HG03521 (cell line): ENCODE data around the gene EGF.
"Not testable (repeated sequence)": the region's sequence is repeated elsewhere in the genome, so short reads cannot be mapped to it uniquely, and the experiment has no call there.

ENCODE experiments used
- ATAC-seq: cut with Tn5 transposase; IDR thresholded peaks from one replicate; pipeline ENCODE4 v1.9.1; 2021; ENCODE audit warnings: mild to moderate bottlenecking, moderate library complexity; ENCODE audit not compliant: unreplicated experiment

The EGF gene

GRCh38 chr4:109912706-109913595, at the start of gene EGF:
Gene EGF (plus strand): TSS chr4:109912883. CDS start chr4:109913336, 453 bp downstream.
- no peak for ATAC-seq

- ATAC-seq: no peak
These were observed 48.5 kb upstream of the EGF start for GRCh38 chr4:109864134-109864533.

- ATAC-seq: no peak
These were observed 42.6 kb upstream of the EGF start for GRCh38 chr4:109870061-109870460.

- no peak for ATAC-seq
These were observed 40.6 kb upstream of the EGF start for GRCh38 chr4:109872065-109872464.

- ATAC-seq: no peak
These were observed 39.6 kb upstream of the EGF start for GRCh38 chr4:109872950-109873656.

GRCh38 chr4:109873791-109874514, 38.7 kb upstream of the EGF start:
- ATAC-seq: no peak

GRCh38 chr4:109875106-109875505, 37.6 kb upstream of the EGF start:
- no peak for ATAC-seq

GRCh38 chr4:109875553-109875952, 37.1 kb upstream of the EGF start:
- ATAC-seq: not testable (repeated sequence)

- ATAC-seq: no peak
These were observed 35.9 kb upstream of the EGF start for GRCh38 chr4:109876634-109877265.

- ATAC-seq: peak; percentile 73
These were observed 35.3 kb upstream of the EGF start for GRCh38 chr4:109877400-109877799.

GRCh38 chr4:109878355-109878754, 34.3 kb upstream of the EGF start:
- ATAC-seq: no peak

- ATAC-seq: no peak
These were observed 33.6 kb upstream of the EGF start for GRCh38 chr4:109879081-109879480.

- no peak for ATAC-seq
These were observed 32.9 kb upstream of the EGF start for GRCh38 chr4:109879636-109880314.

- no peak for ATAC-seq
These were observed 26.4 kb upstream of the EGF start for GRCh38 chr4:109886303-109886702.

GRCh38 chr4:109887071-109887470, 25.6 kb upstream of the EGF start:
- ATAC-seq: no peak

- ATAC-seq: no peak
These were observed 22.6 kb upstream of the EGF start for GRCh38 chr4:109890076-109890475.

- no peak for ATAC-seq
These were observed 10.0 kb upstream of the EGF start for GRCh38 chr4:109902559-109903251.

GRCh38 chr4:109908731-109909130, 4.0 kb upstream of the EGF start:
- ATAC-seq: no peak

GRCh38 chr4:109910256-109910655, 2.4 kb upstream of the EGF start:
- ATAC-seq: no peak
